Gastroesophageal sphincter (tissue), 4 donors: ENCODE results near the gene AMPD3. TPM values are rescaled to one million over a fixed set of nuclear protein-coding genes. Genes with fewer than 3 reads are reported as not detected.
A peak's percentile ranks its signal among the peaks of the same experiment; 100 is the strongest.

ENCODE experiments used
- ATAC-seq: fragments of 150-250 bp; one replicate; pipeline ENCODE4 v1.9.1; 2016; ENCODE audit warnings: mild to moderate bottlenecking, moderate library complexity
- H3K27ac ChIP-seq, 4 donors: fragments of 200-600 bp; sonication (generic) in 3 of 4; 1 replicate in 3 of 4; 2 replicates in 1 of 4; pipeline ENCODE4 v1.5.1; 2016 to 2019
- H3K27me3 ChIP-seq: fragments of 200-600 bp; sonication (generic); one replicate; pipeline ENCODE4 v1.5.1; 2019
- H3K36me3 ChIP-seq, 2 donors: fragments of 200-600 bp; sonication (generic); one replicate each; pipeline ENCODE4 v1.5.1; 2019; ENCODE audit warnings: control low read depth in 1 of 2
- H3K4me1 ChIP-seq, 3 donors: fragments of 200-600 bp; sonication (generic); 1 replicate in 2 of 3; 2 replicates in 1 of 3; pipeline ENCODE4 v1.5.1; 2016 to 2019; ENCODE audit warnings: control low read depth in 2 of 3
- H3K4me3 ChIP-seq, 2 donors: fragments of 200-600 bp; sonication (generic); one replicate each; pipeline ENCODE4 v1.5.1; 2019; ENCODE audit warnings: mild to moderate bottlenecking in 1 of 2, moderate library complexity in 1 of 2
- H3K9me3 ChIP-seq, 3 donors: fragments of 200-600 bp; sonication (generic); one replicate each; pipeline ENCODE4 v1.5.1; 2017 to 2019; ENCODE audit warnings: control low read depth in 2 of 3
- CTCF ChIP-seq, 4 experiments: fragments of 200-600 bp in 2 of 4; fragments of 450-650 bp in 2 of 4; sonication (generic) in 1 of 4; IDR thresholded peaks; one replicate each; pipeline ENCODE4 v1.5.1; 2017 to 2019; ENCODE audit warnings: antibody characterized with exemption in 4 of 4, mild to moderate bottlenecking in 2 of 4, moderate library complexity in 2 of 4
- EP300 ChIP-seq: sonication (generic); formaldehyde crosslinking; IDR thresholded peaks from one replicate; pipeline ENCODE4 v1.6.1; 2017; ENCODE audit warnings: antibody characterized with exemption, mild to moderate bottlenecking
- POLR2A ChIP-seq, 2 donors: fragments of 450-650 bp; IDR thresholded peaks; one replicate each; pipeline ENCODE4 v1.6.1; 2017; ENCODE audit warnings: antibody characterized with exemption in 2 of 2, mild to moderate bottlenecking in 2 of 2, moderate library complexity in 1 of 2
- POLR2AphosphoS5 ChIP-seq: sonication (generic); formaldehyde crosslinking; IDR thresholded peaks from one replicate; pipeline ENCODE4 v1.6.1; 2017; ENCODE audit warnings: antibody characterized with exemption
- WGBS, 2 donors: methylation state at CpG; one replicate each; pipeline ENCODE4 v1.1.5; 2018; ENCODE audit warnings: low coverage in 1 of 2; 5-methylcytosine and 5-hydroxymethylcytosine counted together
- total RNA-seq, 4 donors: library from RNA; depleted of rRNA; stranded (reverse); fragments of >200 nt; gene quantifications; one replicate each; pipeline ENCODE4 v1.1.0, GENCODE V29; 2016

The AMPD3 gene
- total RNA-seq, 4 donors from 2014 or later: 4.3 to 7.3 (median 5.4) TPM

GRCh38 chr11:10455637-10456487 is 798 bp downstream of the AMPD3 start:
- peak overlapping the region in 3 of 4 donors; percentile 68 to 73 (median 70) for H3K27ac ChIP-seq
- H3K9me3 ChIP-seq: no peaks in the 10 kb centered on the region
- WGBS, 2 donors: 4 to 40% methylated on average over 2 to 9 of the region's 18 CpGs
- peak overlapping the region in 1 of 2 donors; percentile 35 for H3K4me3 ChIP-seq
- no peaks in the 10 kb centered on the region for H3K36me3 ChIP-seq
- H3K4me1 ChIP-seq: peaks cover 0 to 45% (median 18%) of the 10 kb centered on the region in 3 donors
- ATAC-seq: peak; percentile 46
- TF ChIP-seq CTCF (IDR thresholded peaks at IDR 0.05): no peak
- H3K27me3 ChIP-seq: peaks cover 11% of the 10 kb centered on the region

- Histone ChIP-seq H3K4me3 (peak overlapping the region in 1 of 2 donors; percentile 35), H3K27ac (peak overlapping the region in 3 of 4 donors; percentile 68 to 73 (median 70)), H3K36me3 (peaks cover 0 to 2% of the 10 kb centered on the region in 2 donors), H3K9me3 (no peaks in the 10 kb centered on the region), H3K4me1 (peaks cover 0 to 39% (median 18%) of the 10 kb centered on the region in 3 donors), H3K27me3 (peaks cover 5% of the 10 kb centered on the region)
- no peak for TF ChIP-seq EP300
- TF ChIP-seq POLR2AphosphoS5: no peak
- no peak for TF ChIP-seq POLR2A (IDR thresholded peaks at IDR 0.05)
- no peak for TF ChIP-seq CTCF (IDR thresholded peaks at IDR 0.05)
- WGBS, 2 donors: no CpG with 5 or more reads among the region's 3 CpGs
- no peak for ATAC-seq
These were observed 1.5 kb downstream of the AMPD3 start for GRCh38 chr11:10456519-10456918.

GRCh38 chr11:10457901-10458300 is 2.8 kb downstream of the AMPD3 start:
- H3K4me1 ChIP-seq: peaks cover 0 to 33% (median 18%) of the 10 kb centered on the region in 3 donors
- H3K27ac ChIP-seq: no peak overlapping the region
- TF ChIP-seq POLR2AphosphoS5 (no peak), POLR2A (IDR thresholded peaks at IDR 0.05) (no peak), EP300 (no peak), CTCF (IDR thresholded peaks at IDR 0.05) (no peak)
- H3K36me3 ChIP-seq: peaks cover 0 to 14% of the 10 kb centered on the region in 2 donors
- H3K4me3 ChIP-seq: no peak overlapping the region
- H3K9me3 ChIP-seq: no peaks in the 10 kb centered on the region
- ATAC-seq: no peak
- H3K27me3 ChIP-seq: peaks cover 5% of the 10 kb centered on the region

- TF ChIP-seq POLR2AphosphoS5 (no peak), EP300 (no peak), POLR2A (IDR thresholded peaks at IDR 0.05) (no peak), CTCF (IDR thresholded peaks at IDR 0.05) (no peak)
- 75 to 94% methylated on average over 3 of the region's 7 CpGs for WGBS, 2 donors
These were observed 4.2 kb downstream of the AMPD3 start for GRCh38 chr11:10459029-10459970.

More at GRCh38 chr11:10459029-10459970, 4.2 kb downstream of the AMPD3 start:
- Histone ChIP-seq H3K4me3 (no peak overlapping the region), H3K9me3 (no peaks in the 10 kb centered on the region), H3K4me1 (peaks cover 0 to 28% (median 18%) of the 10 kb centered on the region in 3 donors), H3K27ac (no peak overlapping the region), H3K36me3 (peaks cover 0 to 19% of the 10 kb centered on the region in 2 donors), H3K27me3 (no peaks in the 10 kb centered on the region)
- no peak for ATAC-seq
